Measurements from ENCODE around the gene ZBTB12.

ZBTB12 gene

DNA sequence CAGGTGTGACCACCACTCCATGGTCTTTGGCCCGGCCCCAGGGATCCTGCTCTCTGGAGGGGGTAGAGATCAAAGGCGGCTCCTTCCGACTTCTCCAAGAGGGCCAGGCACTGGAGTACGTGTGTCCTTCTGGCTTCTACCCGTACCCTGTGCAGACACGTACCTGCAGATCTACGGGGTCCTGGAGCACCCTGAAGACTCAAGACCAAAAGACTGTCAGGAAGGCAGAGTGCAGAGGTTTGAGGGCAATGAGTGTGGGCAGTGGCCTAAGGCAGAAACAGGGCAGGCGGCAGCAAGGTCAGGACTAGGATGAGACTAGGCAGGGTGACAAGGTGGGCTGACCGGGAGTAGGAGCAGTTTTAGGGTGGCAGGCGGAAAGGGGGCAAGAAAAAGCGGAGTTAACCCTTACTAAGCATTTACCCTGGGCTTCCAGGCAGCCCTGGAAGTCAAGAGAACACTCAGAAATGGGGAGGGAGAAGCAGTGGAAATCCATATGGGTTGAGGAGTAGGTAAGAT, 44.5 kb upstream of the ZBTB12 start:
- TF ChIP-seq, protein P1, sequence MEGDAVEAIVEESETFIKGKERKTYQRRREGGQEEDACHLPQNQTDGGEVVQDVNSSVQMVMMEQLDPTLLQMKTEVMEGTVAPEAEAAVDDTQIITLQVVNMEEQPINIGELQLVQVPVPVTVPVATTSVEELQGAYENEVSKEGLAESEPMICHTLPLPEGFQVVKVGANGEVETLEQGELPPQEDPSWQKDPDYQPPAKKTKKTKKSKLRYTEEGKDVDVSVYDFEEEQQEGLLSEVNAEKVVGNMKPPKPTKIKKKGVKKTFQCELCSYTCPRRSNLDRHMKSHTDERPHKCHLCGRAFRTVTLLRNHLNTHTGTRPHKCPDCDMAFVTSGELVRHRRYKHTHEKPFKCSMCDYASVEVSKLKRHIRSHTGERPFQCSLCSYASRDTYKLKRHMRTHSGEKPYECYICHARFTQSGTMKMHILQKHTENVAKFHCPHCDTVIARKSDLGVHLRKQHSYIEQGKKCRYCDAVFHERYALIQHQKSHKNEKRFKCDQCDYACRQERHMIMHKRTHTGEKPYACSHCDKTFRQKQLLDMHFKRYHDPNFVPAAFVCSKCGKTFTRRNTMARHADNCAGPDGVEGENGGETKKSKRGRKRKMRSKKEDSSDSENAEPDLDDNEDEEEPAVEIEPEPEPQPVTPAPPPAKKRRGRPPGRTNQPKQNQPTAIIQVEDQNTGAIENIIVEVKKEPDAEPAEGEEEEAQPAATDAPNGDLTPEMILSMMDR (IDR thresholded peaks at IDR 0.05; ENCODE audit: low read length, missing control alignments) = no peak
- DNase-seq (ENCODE audit: low read depth) = no peak
- peak overlapping the region; percentile 34 for H3K4me3 ChIP-seq (replicated peaks; ENCODE audit: low read depth, low read length)

DNA sequence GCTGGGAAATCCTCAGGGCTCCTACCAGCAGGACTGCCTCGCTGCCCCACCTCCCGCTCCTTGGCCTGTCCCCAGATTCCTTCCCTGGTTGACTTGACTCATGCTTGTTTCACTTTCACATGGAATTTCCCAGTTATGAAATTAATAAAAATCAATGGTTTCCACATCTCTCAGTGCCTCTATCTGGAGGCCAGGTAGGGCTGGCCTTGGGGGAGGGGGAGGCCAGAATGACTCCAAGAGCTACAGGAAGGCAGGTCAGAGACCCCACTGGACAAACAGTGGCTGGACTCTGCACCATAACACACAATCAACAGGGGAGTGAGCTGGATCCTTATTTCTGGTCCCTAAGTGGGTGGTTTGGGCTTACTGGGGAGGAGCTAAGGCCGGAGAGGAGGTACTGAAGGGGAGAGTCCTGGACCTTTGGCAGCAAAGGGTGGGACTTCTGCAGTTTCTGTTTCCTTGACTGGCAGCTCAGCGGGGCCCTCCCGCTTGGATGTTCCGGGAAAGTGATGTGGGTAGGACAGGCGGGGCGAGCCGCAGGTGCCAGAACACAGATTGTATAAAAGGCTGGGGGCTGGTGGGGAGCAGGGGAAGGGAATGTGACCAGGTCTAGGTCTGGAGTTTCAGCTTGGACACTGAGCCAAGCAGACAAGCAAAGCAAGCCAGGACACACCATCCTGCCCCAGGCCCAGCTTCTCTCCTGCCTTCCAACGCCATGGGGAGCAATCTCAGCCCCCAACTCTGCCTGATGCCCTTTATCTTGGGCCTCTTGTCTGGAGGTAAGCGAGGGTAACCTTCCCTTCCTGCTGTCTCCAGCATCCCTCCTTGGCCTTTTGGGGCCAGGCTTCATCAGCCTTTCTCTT, 43.9 kb upstream of the ZBTB12 start, which contains the start of gene CFB:
Gene CFB, plus strand, starts transcription at position 589 of the 863 bp plus-strand sequence. Its CDS starts 127 bp downstream, at position 716.
- DNase-seq (ENCODE audit: low read depth) = peak; percentile 90
- peak within 1 kb of the TSS; percentile 34 for H3K4me3 ChIP-seq (replicated peaks; ENCODE audit: low read depth, low read length)
- TF ChIP-seq, protein P1 (IDR thresholded peaks at IDR 0.05; ENCODE audit: low read length, missing control alignments) = no peak

DNA sequence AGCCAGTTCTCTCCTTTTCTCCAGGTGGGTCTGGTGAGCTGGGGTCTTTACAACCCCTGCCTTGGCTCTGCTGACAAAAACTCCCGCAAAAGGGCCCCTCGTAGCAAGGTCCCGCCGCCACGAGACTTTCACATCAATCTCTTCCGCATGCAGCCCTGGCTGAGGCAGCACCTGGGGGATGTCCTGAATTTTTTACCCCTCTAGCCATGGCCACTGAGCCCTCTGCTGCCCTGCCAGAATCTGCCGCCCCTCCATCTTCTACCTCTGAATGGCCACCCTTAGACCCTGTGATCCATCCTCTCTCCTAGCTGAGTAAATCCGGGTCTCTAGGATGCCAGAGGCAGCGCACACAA, 43.2 kb upstream of the ZBTB12 start:
- no peak overlapping the region for H3K4me3 ChIP-seq (replicated peaks; ENCODE audit: low read depth, low read length)
- TF ChIP-seq, protein P1 (IDR thresholded peaks at IDR 0.05; ENCODE audit: low read length, missing control alignments) = no peak
- DNase-seq (ENCODE audit: low read depth) = no peak

DNA sequence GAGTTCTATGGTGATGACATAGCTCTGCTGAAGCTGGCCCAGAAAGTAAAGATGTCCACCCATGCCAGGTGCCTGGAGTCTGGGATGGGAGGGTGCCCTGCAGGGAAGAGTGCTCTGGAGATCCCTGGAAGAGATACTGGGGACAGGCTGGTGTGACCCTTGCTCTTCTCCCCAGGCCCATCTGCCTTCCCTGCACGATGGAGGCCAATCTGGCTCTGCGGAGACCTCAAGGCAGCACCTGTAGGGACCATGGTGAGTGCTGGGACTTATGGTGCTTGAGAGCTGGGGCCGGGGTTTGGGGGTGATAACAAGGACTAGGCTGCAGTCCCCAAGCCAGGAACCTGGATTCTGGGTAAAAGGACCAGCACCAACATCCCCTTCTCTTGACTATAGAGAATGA, 41.9 kb upstream of the ZBTB12 start:
- TF ChIP-seq, protein P1 (IDR thresholded peaks at IDR 0.05; ENCODE audit: low read length, missing control alignments) = no peak
- H3K4me3 ChIP-seq (replicated peaks; ENCODE audit: low read depth, low read length) = no peak overlapping the region
- no peak for DNase-seq (ENCODE audit: low read depth)

DNA sequence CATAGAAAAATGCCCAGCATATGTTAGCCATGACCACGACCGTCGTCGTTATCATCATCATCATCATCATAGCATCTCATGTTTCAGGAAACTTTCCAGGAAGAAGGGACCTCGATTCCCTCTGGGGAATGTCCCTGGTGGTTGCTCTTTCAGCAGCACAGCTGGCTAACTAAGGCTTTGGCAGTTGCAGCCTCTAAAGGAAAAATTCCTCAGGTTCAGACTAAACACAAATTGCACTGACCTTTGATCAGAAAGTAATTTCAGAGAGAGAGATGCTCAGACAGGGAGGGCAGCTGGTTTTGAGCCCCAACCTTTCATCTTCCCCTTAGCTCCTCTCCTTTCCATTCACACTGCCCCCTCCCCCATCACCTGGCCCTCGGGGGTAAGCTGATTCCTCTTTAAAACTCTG, 38.4 kb upstream of the ZBTB12 start:
- DNase-seq (ENCODE audit: low read depth) = peak; percentile 22
- TF ChIP-seq, protein P1 (IDR thresholded peaks at IDR 0.05; ENCODE audit: low read length, missing control alignments) = no peak
- H3K4me3 ChIP-seq (replicated peaks; ENCODE audit: low read depth, low read length) = no peak overlapping the region

DNA sequence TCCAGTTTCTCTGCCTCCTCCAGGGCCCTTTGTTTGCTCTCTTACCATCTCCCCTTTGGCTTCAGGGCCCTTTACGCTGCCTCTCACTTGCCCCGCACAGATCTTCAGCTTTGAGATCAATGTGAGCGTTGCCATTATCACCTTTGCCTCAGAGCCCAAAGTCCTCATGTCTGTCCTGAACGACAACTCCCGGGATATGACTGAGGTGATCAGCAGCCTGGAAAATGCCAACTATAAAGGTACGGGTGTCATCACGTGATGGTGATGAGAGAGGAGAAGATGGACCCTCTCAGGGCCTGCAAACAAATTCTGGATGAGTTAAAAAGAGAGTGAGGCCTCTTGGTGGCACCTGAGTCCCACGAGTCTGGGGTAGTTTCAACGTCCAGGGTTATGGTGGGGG, 33.9 kb upstream of the ZBTB12 start:
- no peak for DNase-seq (ENCODE audit: low read depth)
- no peak overlapping the region for H3K4me3 ChIP-seq (replicated peaks; ENCODE audit: low read depth, low read length)
- TF ChIP-seq, protein P1 (IDR thresholded peaks at IDR 0.05; ENCODE audit: low read length, missing control alignments) = no peak

All from fibroblast of pulmonary artery (primary cell).